ENCODE results near the gene SLC11A2.

Gene SLC11A2

DNA sequence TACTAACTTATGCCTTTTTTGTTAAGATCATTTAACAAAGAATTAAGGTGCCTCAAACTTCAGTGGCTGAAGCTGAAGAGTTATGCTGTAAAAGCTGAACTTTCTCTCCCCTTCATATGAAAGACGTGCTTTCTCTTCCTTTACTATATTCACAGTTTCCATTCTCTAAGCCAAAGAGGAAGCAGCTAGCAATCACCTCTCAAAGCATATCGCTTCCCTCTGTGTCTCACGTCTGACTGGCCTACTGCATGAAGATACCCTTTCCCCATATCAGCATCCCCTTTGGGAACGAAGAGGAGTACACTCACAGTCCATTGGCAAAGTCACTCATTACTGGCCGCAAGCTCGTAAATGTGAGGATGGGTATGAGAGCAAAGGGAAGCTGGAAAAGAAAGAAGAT is 34.9 kb downstream of the SLC11A2 start:
- Histone ChIP-seq H3K4me3 (ENCODE audit: severe bottlenecking) (no peak overlapping the region), H3K9me3 (ENCODE audit: severe bottlenecking) (no peaks in the 10 kb centered on the region), H3K27ac (ENCODE audit: poor library complexity, severe bottlenecking) (no peak overlapping the region), H3K27me3 (ENCODE audit: insufficient read depth, poor library complexity, severe bottlenecking) (no peaks in the 10 kb centered on the region), H3K36me3 (ENCODE audit: low read depth) (peaks cover 72% of the 10 kb centered on the region), H3K4me1 (ENCODE audit: insufficient read depth, poor library complexity, severe bottlenecking) (no peaks in the 10 kb centered on the region)
- TF ChIP-seq, protein P1, sequence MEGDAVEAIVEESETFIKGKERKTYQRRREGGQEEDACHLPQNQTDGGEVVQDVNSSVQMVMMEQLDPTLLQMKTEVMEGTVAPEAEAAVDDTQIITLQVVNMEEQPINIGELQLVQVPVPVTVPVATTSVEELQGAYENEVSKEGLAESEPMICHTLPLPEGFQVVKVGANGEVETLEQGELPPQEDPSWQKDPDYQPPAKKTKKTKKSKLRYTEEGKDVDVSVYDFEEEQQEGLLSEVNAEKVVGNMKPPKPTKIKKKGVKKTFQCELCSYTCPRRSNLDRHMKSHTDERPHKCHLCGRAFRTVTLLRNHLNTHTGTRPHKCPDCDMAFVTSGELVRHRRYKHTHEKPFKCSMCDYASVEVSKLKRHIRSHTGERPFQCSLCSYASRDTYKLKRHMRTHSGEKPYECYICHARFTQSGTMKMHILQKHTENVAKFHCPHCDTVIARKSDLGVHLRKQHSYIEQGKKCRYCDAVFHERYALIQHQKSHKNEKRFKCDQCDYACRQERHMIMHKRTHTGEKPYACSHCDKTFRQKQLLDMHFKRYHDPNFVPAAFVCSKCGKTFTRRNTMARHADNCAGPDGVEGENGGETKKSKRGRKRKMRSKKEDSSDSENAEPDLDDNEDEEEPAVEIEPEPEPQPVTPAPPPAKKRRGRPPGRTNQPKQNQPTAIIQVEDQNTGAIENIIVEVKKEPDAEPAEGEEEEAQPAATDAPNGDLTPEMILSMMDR (IDR thresholded peaks at IDR 0.05; ENCODE audit: poor library complexity, severe bottlenecking) = no peak
- ATAC-seq (ENCODE audit: low read depth) = no peak
- no peak for DNase-seq (ENCODE audit: low spot score)

DNA sequence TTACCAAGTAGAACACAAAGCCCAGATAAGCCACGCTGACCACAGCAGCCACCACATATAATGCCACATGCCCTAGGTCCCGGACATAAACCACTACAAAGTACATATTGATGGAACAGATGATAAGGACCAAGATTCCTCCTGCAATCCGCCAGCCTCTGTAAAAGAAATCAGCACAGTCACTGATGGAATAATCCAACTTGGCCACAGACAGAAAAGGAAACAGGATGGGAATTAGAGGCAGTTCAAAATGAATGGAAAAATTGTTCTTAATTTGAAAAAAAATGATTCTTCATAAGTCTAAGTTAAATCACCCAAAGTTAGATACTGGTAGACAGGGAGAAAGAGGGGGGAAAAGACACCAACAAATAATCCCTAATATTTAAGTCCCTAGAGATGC is 35.4 kb downstream of the SLC11A2 start:
- H3K27me3 ChIP-seq (ENCODE audit: insufficient read depth, poor library complexity, severe bottlenecking) = no peaks in the 10 kb centered on the region
- TF ChIP-seq, protein P1 (IDR thresholded peaks at IDR 0.05; ENCODE audit: poor library complexity, severe bottlenecking) = no peak
- H3K4me3 ChIP-seq (ENCODE audit: severe bottlenecking) = no peak overlapping the region
- no peaks in the 10 kb centered on the region for H3K4me1 ChIP-seq (ENCODE audit: insufficient read depth, poor library complexity, severe bottlenecking)
- no peak for DNase-seq (ENCODE audit: low spot score)
- H3K27ac ChIP-seq (ENCODE audit: poor library complexity, severe bottlenecking) = no peak overlapping the region
- peaks cover 72% of the 10 kb centered on the region for H3K36me3 ChIP-seq (ENCODE audit: low read depth)
- no peak for ATAC-seq (ENCODE audit: low read depth)
- no peaks in the 10 kb centered on the region for H3K9me3 ChIP-seq (ENCODE audit: severe bottlenecking)

DNA sequence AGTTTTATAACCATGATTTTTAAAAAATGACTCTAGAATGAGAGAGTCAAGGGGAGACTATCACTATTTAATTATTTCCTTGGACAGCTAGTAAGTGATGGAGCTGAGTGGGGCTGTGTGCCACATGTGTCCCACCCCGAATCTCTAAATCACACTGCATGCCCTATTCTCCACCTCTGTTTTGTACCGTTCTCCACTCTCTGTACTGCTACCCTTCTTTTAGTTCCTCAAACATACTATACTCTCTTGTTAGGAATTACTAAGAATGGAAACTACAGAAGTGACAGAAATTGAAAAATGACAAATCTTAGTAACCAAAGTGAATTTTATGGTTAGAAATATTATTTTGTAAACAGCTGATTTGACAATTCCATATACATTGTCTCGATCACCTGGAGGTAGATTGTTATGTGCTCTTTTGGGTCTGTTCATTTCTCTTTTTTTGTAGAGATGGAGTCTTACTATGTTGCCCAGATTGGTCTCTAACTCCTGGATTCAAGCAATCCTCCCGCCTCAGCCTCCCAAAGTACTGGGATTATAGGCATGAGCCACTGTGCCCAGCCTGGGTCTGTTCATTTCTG is 35.9 kb downstream of the SLC11A2 start:
- H3K4me3 ChIP-seq (ENCODE audit: severe bottlenecking) = no peak overlapping the region
- no peaks in the 10 kb centered on the region for H3K9me3 ChIP-seq (ENCODE audit: severe bottlenecking)
- no peak overlapping the region for H3K27ac ChIP-seq (ENCODE audit: poor library complexity, severe bottlenecking)
- DNase-seq (ENCODE audit: low spot score) = no peak
- no peaks in the 10 kb centered on the region for H3K27me3 ChIP-seq (ENCODE audit: insufficient read depth, poor library complexity, severe bottlenecking)
- peaks cover 67% of the 10 kb centered on the region for H3K36me3 ChIP-seq (ENCODE audit: low read depth)
- TF ChIP-seq, protein P1 (IDR thresholded peaks at IDR 0.05; ENCODE audit: poor library complexity, severe bottlenecking) = no peak
- ATAC-seq (ENCODE audit: low read depth) = no peak
- H3K4me1 ChIP-seq (ENCODE audit: insufficient read depth, poor library complexity, severe bottlenecking) = no peaks in the 10 kb centered on the region

DNA sequence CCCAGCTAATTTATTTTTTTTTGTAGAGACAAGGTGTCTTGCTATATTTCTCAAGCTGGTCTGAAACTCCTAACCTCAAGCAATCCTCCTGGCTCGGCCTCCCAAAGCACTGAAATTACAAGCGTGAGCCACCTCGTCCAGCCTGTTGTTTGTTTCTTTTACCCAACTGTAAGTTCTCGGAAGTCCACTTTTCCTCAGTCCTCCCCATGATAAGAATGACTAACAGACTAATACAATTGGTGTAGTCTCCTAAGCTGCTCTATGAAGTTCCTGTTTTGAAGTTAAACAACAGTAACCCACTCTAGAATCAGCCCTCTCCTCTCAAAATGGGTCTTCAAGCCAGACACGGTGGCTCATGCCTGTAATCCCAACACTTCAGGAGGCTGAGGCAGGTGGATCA is 37.3 kb downstream of the SLC11A2 start:
- H3K36me3 ChIP-seq (ENCODE audit: low read depth) = peaks cover 55% of the 10 kb centered on the region
- H3K27me3 ChIP-seq (ENCODE audit: insufficient read depth, poor library complexity, severe bottlenecking) = no peaks in the 10 kb centered on the region

DNA sequence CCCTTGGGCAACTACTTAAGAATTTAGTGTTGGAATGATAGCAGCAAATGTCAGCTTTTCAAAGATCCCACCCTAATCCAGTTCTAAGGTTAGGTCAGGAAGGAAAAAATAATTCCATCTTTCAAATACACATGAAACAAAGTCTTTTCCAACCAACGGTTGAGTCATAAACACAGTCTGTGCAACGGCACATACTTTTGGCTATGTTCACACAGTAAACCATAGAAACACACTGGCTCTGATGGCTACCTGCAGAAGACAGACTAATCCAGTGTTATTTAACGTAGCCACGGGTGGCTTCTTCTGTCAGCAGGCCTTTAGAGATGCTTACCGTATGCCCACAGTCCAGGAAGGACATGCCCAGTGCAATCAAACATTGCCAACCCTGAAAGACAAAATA is 38.1 kb downstream of the SLC11A2 start:
- Histone ChIP-seq H3K27me3 (ENCODE audit: insufficient read depth, poor library complexity, severe bottlenecking) (no peaks in the 10 kb centered on the region), H3K27ac (ENCODE audit: poor library complexity, severe bottlenecking) (no peak overlapping the region), H3K9me3 (ENCODE audit: severe bottlenecking) (no peaks in the 10 kb centered on the region), H3K4me3 (ENCODE audit: severe bottlenecking) (no peak overlapping the region), H3K4me1 (ENCODE audit: insufficient read depth, poor library complexity, severe bottlenecking) (no peaks in the 10 kb centered on the region), H3K36me3 (ENCODE audit: low read depth) (peaks cover 50% of the 10 kb centered on the region)
- DNase-seq (ENCODE audit: low spot score) = no peak
- TF ChIP-seq, protein P1 (IDR thresholded peaks at IDR 0.05; ENCODE audit: poor library complexity, severe bottlenecking) = no peak
- 0 out of 3 replicates have a peak, but pooled peaks have one; percentile 17 for ATAC-seq (ENCODE audit: low read depth)

More for the DNA sequence above, 37.3 kb downstream of the SLC11A2 start:
- DNase-seq (ENCODE audit: low spot score) = no peak
- H3K9me3 ChIP-seq (ENCODE audit: severe bottlenecking) = no peaks in the 10 kb centered on the region
- ATAC-seq (ENCODE audit: low read depth) = no peak
- TF ChIP-seq, protein P1 (IDR thresholded peaks at IDR 0.05; ENCODE audit: poor library complexity, severe bottlenecking) = no peak
- H3K27ac ChIP-seq (ENCODE audit: poor library complexity, severe bottlenecking) = no peak overlapping the region
- no peaks in the 10 kb centered on the region for H3K4me1 ChIP-seq (ENCODE audit: insufficient read depth, poor library complexity, severe bottlenecking)
- no peak overlapping the region for H3K4me3 ChIP-seq (ENCODE audit: severe bottlenecking)

Measured in RWPE2 (cell line).